H1 (cell line): Measurements from ENCODE around the gene PDZRN3. TPM values are rescaled to one million over a fixed set of nuclear protein-coding genes. Genes with fewer than 3 reads are reported as not detected.

Experiments
- CTCF ChIA-PET: fragments of 300-600 bp; sonication (Branson Sonifier 250); formaldehyde crosslinking; loops from one replicate; lab custom pipeline; 2021; ENCODE audit not compliant: partially characterized antibody; lab: Charles Lee
- POLR2A ChIA-PET: fragments of 300-600 bp; sonication (Branson Sonifier 250); formaldehyde crosslinking; loops from one replicate; lab custom pipeline; 2021; ENCODE audit warnings: inconsistent platforms; ENCODE audit not compliant: partially characterized antibody; lab: Charles Lee
- DNase-seq, 2 experiments: peaks; one replicate each; pipeline versions ENCODE4 v3.0.0 to v3.0.0-alpha.2; 2010 to 2022; ENCODE audit warnings: low spot score in 2 of 2, low read depth in 1 of 2, mixed read lengths in 1 of 2
- FAIRE-seq: peaks from 2 replicates; lab custom pipeline; 2011; peaks lifted over from hg19 to GRCh38; lab: Jason Lieb, UNC
- H2AFZ ChIP-seq: 2 replicates; pipeline ENCODE4 v1.8.1; 2012; ENCODE audit warnings: low read length, inconsistent platforms
- H2AK5ac ChIP-seq: 2 replicates; pipeline ENCODE4 v1.6.1; 2013; ENCODE audit warnings: low read depth, low read length
- H2BK120ac ChIP-seq: replicated peaks from 2 replicates; pipeline ENCODE3; 2013; ENCODE audit warnings: low read depth, low read length, inconsistent platforms
- H2BK12ac ChIP-seq: 2 replicates; pipeline ENCODE4 v1.6.1; 2013; ENCODE audit warnings: low read depth, low read length
- H2BK15ac ChIP-seq: 2 replicates; pipeline ENCODE4 v1.6.1; 2013; ENCODE audit warnings: low read length
- H2BK20ac ChIP-seq: 2 replicates; pipeline ENCODE4 v1.6.1; 2013; ENCODE audit warnings: low read length
- H2BK5ac ChIP-seq: 2 replicates; pipeline ENCODE4 v1.6.1; 2013; ENCODE audit warnings: low read depth, low read length
- H3K14ac ChIP-seq: 2 replicates; pipeline ENCODE4 v1.6.1; 2013; ENCODE audit warnings: inconsistent platforms; ENCODE audit not compliant: insufficient read length
- H3K18ac ChIP-seq: 2 replicates; pipeline ENCODE4 v1.6.1; 2013; ENCODE audit warnings: low read length; ENCODE audit errors: extremely low read depth
- H3K23ac ChIP-seq: 2 replicates; pipeline ENCODE4 v1.6.1; 2013; ENCODE audit warnings: inconsistent platforms; ENCODE audit not compliant: insufficient read length
- H3K23me2 ChIP-seq: 2 replicates; pipeline ENCODE4 v1.6.1; 2013; ENCODE audit warnings: low read depth, low read length
- H3K27ac ChIP-seq: 2 replicates; pipeline ENCODE4 v1.6.1; 2011; ENCODE audit warnings: low read depth, low read length, inconsistent platforms
- H3K27me3 ChIP-seq, 4 experiments: replicated peaks in 1 of 4; 1 replicate in 1 of 4; 2 replicates in 3 of 4; pipeline versions ENCODE4 v1.6.1 to v1.8.1; 2011 to 2013; ENCODE audit warnings: low read length in 3 of 4, mild to moderate bottlenecking in 3 of 4, inconsistent platforms in 2 of 4, mixed read lengths in 2 of 4, moderate library complexity in 1 of 4; ENCODE audit not compliant: control insufficient read depth in 3 of 4, insufficient read depth in 3 of 4; ENCODE audit errors: extremely low read depth in 1 of 4
- H3K36me3 ChIP-seq, 4 experiments: 2 replicates each; pipeline versions ENCODE4 v1.6.1 to v1.8.1; 2011 to 2013; ENCODE audit warnings: mild to moderate bottlenecking in 4 of 4, low read length in 3 of 4, moderate library complexity in 2 of 4, control low read depth in 1 of 4, inconsistent platforms in 1 of 4; ENCODE audit not compliant: insufficient read depth in 4 of 4, control insufficient read depth in 2 of 4
- H3K4ac ChIP-seq: replicated peaks from 2 replicates; pipeline ENCODE3; 2013; ENCODE audit warnings: low read length, low read depth, mixed read lengths, inconsistent platforms; ENCODE audit not compliant: insufficient read length
- H3K4me1 ChIP-seq, 4 experiments: replicated peaks in 1 of 4; 1 replicate in 1 of 4; 2 replicates in 3 of 4; pipeline versions ENCODE4 v1.6.1 to v1.8.1; 2011 to 2013; ENCODE audit warnings: low read length in 3 of 4, inconsistent platforms in 2 of 4, mixed read lengths in 1 of 4; ENCODE audit not compliant: insufficient read depth in 4 of 4, control insufficient read depth in 3 of 4
- H3K4me2 ChIP-seq, 2 experiments: 2 replicates each; pipeline versions ENCODE4 v1.6.1 to v1.8.1; 2011 to 2013; ENCODE audit warnings: low read depth in 2 of 2, low read length in 2 of 2, control low read depth in 1 of 2, inconsistent platforms in 1 of 2, mild to moderate bottlenecking in 1 of 2; ENCODE audit not compliant: insufficient read depth in 1 of 2
- H3K4me3 ChIP-seq, 4 experiments: fragments of 200-600, 300-600 bp in 1 of 4; sonication (generic), shearing (Covaris generic), sonication (Bioruptor Twin) in 1 of 4; 2 replicates each; pipeline versions ENCODE4 v1.5.1 to v1.8.1; 2011 to 2016; ENCODE audit warnings: low read length in 4 of 4, low read depth in 3 of 4, control low read depth in 2 of 4, inconsistent platforms in 2 of 4, mild to moderate bottlenecking in 2 of 4, mixed read lengths in 1 of 4, moderate library complexity in 1 of 4; ENCODE audit not compliant: insufficient read depth in 2 of 4; ENCODE audit errors: extremely low read depth in 1 of 4
- H3K56ac ChIP-seq: replicated peaks from 2 replicates; pipeline ENCODE3; 2013; ENCODE audit warnings: low read depth, mild to moderate bottlenecking, mixed read lengths, low read length, inconsistent platforms; ENCODE audit not compliant: insufficient read length
- H3K79me1 ChIP-seq: 2 replicates; pipeline ENCODE4 v1.6.1; 2013; ENCODE audit warnings: low read depth, low read length, control low read depth
- H3K79me2 ChIP-seq, 2 experiments: 2 replicates each; pipeline versions ENCODE4 v1.6.1 to v1.8.1; 2012 to 2013; ENCODE audit warnings: low read length in 2 of 2, mild to moderate bottlenecking in 2 of 2, inconsistent platforms in 1 of 2; ENCODE audit not compliant: insufficient read depth in 2 of 2, control insufficient read depth in 1 of 2
- H3K9ac ChIP-seq, 4 experiments: replicated peaks in 1 of 4; 1 replicate in 1 of 4; 2 replicates in 3 of 4; pipeline versions ENCODE4 v1.6.1 to v1.8.1; 2011 to 2013; ENCODE audit warnings: low read depth in 3 of 4, low read length in 3 of 4, control low read depth in 2 of 4, mild to moderate bottlenecking in 2 of 4, moderate library complexity in 2 of 4, inconsistent platforms in 1 of 4; ENCODE audit errors: extremely low read depth in 1 of 4
- H3K9me3 ChIP-seq, 2 experiments: 2 replicates each; pipeline versions ENCODE4 v1.6.1 to v1.8.1; 2012 to 2013; ENCODE audit warnings: mild to moderate bottlenecking in 2 of 2, moderate library complexity in 2 of 2, control low read depth in 1 of 2, inconsistent platforms in 1 of 2, low read depth in 1 of 2, low read length in 1 of 2, mixed read lengths in 1 of 2; ENCODE audit not compliant: insufficient read depth in 2 of 2
- H4K20me1 ChIP-seq, 2 experiments: replicated peaks in 1 of 2; 2 replicates each; pipeline versions ENCODE3 to v1.8.1; 2011 to 2013; ENCODE audit warnings: inconsistent platforms in 2 of 2, low read length in 2 of 2, mild to moderate bottlenecking in 1 of 2; ENCODE audit not compliant: insufficient read depth in 2 of 2, control insufficient read depth in 1 of 2
- H4K5ac ChIP-seq: 2 replicates; pipeline ENCODE4 v1.6.1; 2013; ENCODE audit warnings: low read length, low read depth, mixed read lengths, inconsistent platforms; ENCODE audit not compliant: insufficient read length
- H4K8ac ChIP-seq: 2 replicates; pipeline ENCODE4 v1.8.0; 2013; ENCODE audit warnings: mild to moderate bottlenecking, moderate library complexity, low read length, inconsistent platforms; ENCODE audit not compliant: insufficient read depth; ENCODE audit errors: extremely low read depth
- H4K91ac ChIP-seq: replicated peaks from 2 replicates; pipeline ENCODE3; 2013; ENCODE audit warnings: low read length, mixed read lengths, inconsistent platforms; ENCODE audit not compliant: insufficient read length
- BRCA1 ChIP-seq: IDR thresholded peaks from 2 replicates; pipeline ENCODE4 v1.6.1; 2012; ENCODE audit warnings: low read depth, low read length, improper control_type of control experiment
- CBX5 ChIP-seq: fragments of 300-800, 300-1000 bp; sonication (generic); IDR thresholded peaks from 2 replicates; pipeline ENCODE4 v1.7.1; 2016; ENCODE audit warnings: antibody characterized with exemption, low read length, low read depth
- CBX8 ChIP-seq: fragments of 300-800, 300-1000 bp; sonication (generic); IDR thresholded peaks from 2 replicates; pipeline ENCODE4 v1.7.1; 2016; ENCODE audit warnings: low read depth, low read length, borderline replicate concordance
- CEBPB ChIP-seq: IDR thresholded peaks from 2 replicates; pipeline ENCODE4 v1.6.1; 2012; ENCODE audit warnings: low read depth, low read length
- FOSL1 ChIP-seq: IDR thresholded peaks from 2 replicates; pipeline ENCODE4 v1.6.1; 2011; ENCODE audit warnings: mild to moderate bottlenecking, low read depth, low read length, moderate library complexity; ENCODE audit not compliant: insufficient read depth
- KDM4A ChIP-seq: IDR thresholded peaks from one replicate; pipeline ENCODE4 v1.7.1; 2012; ENCODE audit warnings: low read depth, mild to moderate bottlenecking, moderate library complexity, low read length, inconsistent platforms; ENCODE audit not compliant: severe bottlenecking
- POLR2A ChIP-seq, 2 experiments: IDR thresholded peaks; 1 replicate in 1 of 2; 2 replicates in 1 of 2; pipeline ENCODE4 v1.6.1; 2011; ENCODE audit warnings: low read depth in 2 of 2, low read length in 2 of 2, mild to moderate bottlenecking in 2 of 2; ENCODE audit errors: control extremely low read depth in 1 of 2
- RAD21 ChIP-seq, 2 experiments: IDR thresholded peaks in 1 of 2; conservative IDR thresholded peaks in 1 of 2; 2 replicates each; pipeline ENCODE4 v1.6.1; 2011; ENCODE audit warnings: low read depth in 2 of 2, low read length in 2 of 2, improper control_type of control experiment in 1 of 2, inconsistent platforms in 1 of 2, mild to moderate bottlenecking in 1 of 2, moderate library complexity in 1 of 2
- SIRT6 ChIP-seq: IDR thresholded peaks from one replicate; pipeline ENCODE4 v1.7.1; 2012; ENCODE audit warnings: low read length, inconsistent platforms
- SP4 ChIP-seq: IDR thresholded peaks from 2 replicates; pipeline ENCODE4 v1.6.1; 2012; ENCODE audit warnings: low read length, inconsistent platforms
- TAF1 ChIP-seq: IDR thresholded peaks from 2 replicates; pipeline ENCODE4 v1.6.1; 2011; ENCODE audit warnings: mild to moderate bottlenecking, low read depth, low read length
- WGBS, 2 experiments: shearing (Covaris generic) in 1 of 2; methylation state at CpG; one replicate each; pipeline versions ENCODE4 v1.1.6 to v1.1.7; 2013 to 2015; ENCODE audit warnings: low lambda C conversion rate in 2 of 2, mixed read lengths in 2 of 2, inconsistent platforms in 1 of 2, low coverage in 1 of 2, missing lambda C conversion rate in 1 of 2; ENCODE audit not compliant: insufficient replicate concordance in 2 of 2, insufficient coverage in 1 of 2, insufficient read length in 1 of 2; ENCODE audit errors: extremely low coverage in 1 of 2, missing lambda C conversion rate in 1 of 2; 5-methylcytosine and 5-hydroxymethylcytosine counted together
- polyA plus RNA-seq, 7 experiments: library from polyadenylated mRNA; depleted of rRNA in 3 of 7; stranded (reverse) in 5 of 7; unstranded in 2 of 7; fragments of >200 nt in 5 of 7; fragments of 200-250 nt in 2 of 7; gene quantifications; 1 replicate in 5 of 7; 2 replicates in 1 of 7; 4 replicates in 1 of 7; pipeline versions ENCODE4 v1.2.1 to v1.2.3, GENCODE V29; 2011 to 2013; ENCODE audit warnings: missing spikeins in 2 of 7, mixed read lengths in 2 of 7
- total RNA-seq: library from RNA; stranded (reverse); fragmentation: NEBNext Ultra II Directional; extraction: Animal tissue kit (Norgen Biotek cat#: 25700); gene quantifications from 2 replicates; pipeline ENCODE4 v1.2.1, GENCODE V29; 2021
- TF ChIP-seq, protein P1 (sequence below): IDR thresholded peaks from 2 replicates; pipeline ENCODE4 v1.6.1; 2012; ENCODE audit warnings: low read length, inconsistent platforms

PDZRN3 gene
- total and polyA plus RNA-seq, 2 of the 8 experiments (the other 6 are each of a cell fraction or from before 2014, with no cell fraction given) = 4.2 to 20.5 TPM

DNA sequence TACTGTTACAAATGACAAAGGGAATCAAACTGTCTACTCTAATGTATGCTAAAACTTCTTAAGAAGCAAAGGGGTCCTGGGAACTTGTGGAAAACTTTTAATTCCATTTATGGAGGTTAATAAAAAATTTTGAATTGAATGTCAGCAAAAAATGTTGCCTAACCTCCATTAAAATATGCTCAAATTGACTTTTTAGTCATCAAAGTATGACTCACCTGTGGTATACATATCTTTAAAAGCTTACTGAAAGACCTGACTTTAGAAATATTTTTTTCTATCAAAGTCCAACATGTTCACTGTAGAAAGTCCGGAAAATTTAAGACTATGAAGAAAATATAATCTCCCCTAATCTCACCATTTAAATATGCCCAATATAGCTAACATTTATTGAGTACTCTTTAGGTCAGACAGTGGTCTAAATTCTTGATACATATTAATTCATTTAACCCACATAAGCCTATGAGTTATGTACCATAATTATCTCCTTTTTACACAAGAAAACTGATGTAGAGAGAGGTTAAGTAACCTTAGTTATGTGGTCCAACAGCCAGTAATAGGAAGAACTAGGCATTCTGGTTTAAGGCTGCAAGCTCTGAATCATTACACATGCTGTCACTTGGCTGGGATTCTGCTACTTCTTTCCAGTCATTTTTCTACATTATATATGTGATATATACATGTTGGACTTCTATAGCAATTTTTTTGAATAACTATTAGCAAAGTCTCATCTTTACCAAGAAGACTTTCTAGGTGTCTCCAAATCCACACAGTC is 83.6 kb downstream of the PDZRN3 start:
- no peak overlapping the region for H2BK120ac ChIP-seq
- WGBS, 2 experiments = 90% methylated on average over 1 of the region's 1 CpG; no CpG with 5 or more reads in 1 of the 2 experiments
- H2BK15ac ChIP-seq = no peak overlapping the region
- no peak overlapping the region for H3K4me2 ChIP-seq
- no peak for TF ChIP-seq CEBPB
- TF ChIP-seq SP4 = no peak
- TF ChIP-seq TAF1 = no peak
- TF ChIP-seq FOSL1 = no peak
- TF ChIP-seq, protein P1, sequence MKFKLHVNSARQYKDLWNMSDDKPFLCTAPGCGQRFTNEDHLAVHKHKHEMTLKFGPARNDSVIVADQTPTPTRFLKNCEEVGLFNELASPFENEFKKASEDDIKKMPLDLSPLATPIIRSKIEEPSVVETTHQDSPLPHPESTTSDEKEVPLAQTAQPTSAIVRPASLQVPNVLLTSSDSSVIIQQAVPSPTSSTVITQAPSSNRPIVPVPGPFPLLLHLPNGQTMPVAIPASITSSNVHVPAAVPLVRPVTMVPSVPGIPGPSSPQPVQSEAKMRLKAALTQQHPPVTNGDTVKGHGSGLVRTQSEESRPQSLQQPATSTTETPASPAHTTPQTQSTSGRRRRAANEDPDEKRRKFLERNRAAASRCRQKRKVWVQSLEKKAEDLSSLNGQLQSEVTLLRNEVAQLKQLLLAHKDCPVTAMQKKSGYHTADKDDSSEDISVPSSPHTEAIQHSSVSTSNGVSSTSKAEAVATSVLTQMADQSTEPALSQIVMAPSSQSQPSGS = no peak
- no peak for TF ChIP-seq RAD21 (IDR thresholded peaks at IDR 0.05 in 1 of 2, conservative IDR thresholded peaks at IDR 0.05 in 1 of 2; ENCODE audit: low read depth in 2 of 2, low read length in 2 of 2)
- no peak for TF ChIP-seq POLR2A (IDR thresholded peaks at IDR 0.05; ENCODE audit: control extremely low read depth in 1 of 2, low read depth in 2 of 2, low read length in 2 of 2)
- no peak for TF ChIP-seq BRCA1
- TF ChIP-seq SIRT6 = no peak
- no peak for TF ChIP-seq CBX8
- TF ChIP-seq KDM4A = no peak
- TF ChIP-seq CBX5 = no peak
- H4K91ac ChIP-seq = no peak overlapping the region
- no peak overlapping the region for H2AFZ ChIP-seq
- H3K36me3 ChIP-seq = no peaks in the 10 kb centered on the region
- H4K8ac ChIP-seq = no peak overlapping the region
- H3K9ac ChIP-seq = no peak overlapping the region
- H4K20me1 ChIP-seq = peaks cover 0 to 5% of the 10 kb centered on the region in 2 experiments
- H3K14ac ChIP-seq = no peak overlapping the region
- H3K79me1 ChIP-seq = no peaks in the 10 kb centered on the region; the same call in 1 of the 2 replicates
- ChIA-PET POLR2A (no interaction called here), CTCF (interaction anchor here (0.6 to 0.7 kb wide), 2 partner anchors 36 to 455 kb away, joined by 3 read pairs; no protein-coding TSS in a partner anchor)
- no peak overlapping the region for H3K4me3 ChIP-seq
- H3K27ac ChIP-seq = no peak overlapping the region
- FAIRE-seq = no peak
- H2BK12ac ChIP-seq = no peak overlapping the region
- no peaks in the 10 kb centered on the region for H3K9me3 ChIP-seq
- no peaks in the 10 kb centered on the region; a peak in 1 of 4 replicates for H3K79me2 ChIP-seq
- H4K5ac ChIP-seq = no peak overlapping the region
- no peaks in the 10 kb centered on the region for H3K23me2 ChIP-seq
- no peak overlapping the region for H3K23ac ChIP-seq
- no peak overlapping the region for H3K18ac ChIP-seq
- H3K4ac ChIP-seq = no peak overlapping the region
- H3K4me1 ChIP-seq = 0 out of 7 replicates have a peak, but pooled peaks cover 0 to 3% (median 0%) of the 10 kb centered on the region in 4 experiments
- DNase-seq = no peak
- no peak overlapping the region for H2AK5ac ChIP-seq
- no peak overlapping the region for H2BK20ac ChIP-seq
- no peak overlapping the region for H3K56ac ChIP-seq
- H3K27me3 ChIP-seq = no peaks in the 10 kb centered on the region
- H2BK5ac ChIP-seq = no peak overlapping the region
